Gastroesophageal sphincter (tissue), 4 donors: Measurements from ENCODE around the gene HPCAL1. TPM values are rescaled to one million over a fixed set of nuclear protein-coding genes. Genes with fewer than 3 reads are reported as not detected.

Experiments
- ATAC-seq: fragments of 150-250 bp; one replicate; pipeline ENCODE4 v1.9.1; 2016; ENCODE audit warnings: mild to moderate bottlenecking, moderate library complexity
- H3K27ac ChIP-seq, 4 donors: fragments of 200-600 bp; sonication (generic) in 3 of 4; 1 replicate in 3 of 4; 2 replicates in 1 of 4; pipeline ENCODE4 v1.5.1; 2016 to 2019
- H3K27me3 ChIP-seq: fragments of 200-600 bp; sonication (generic); one replicate; pipeline ENCODE4 v1.5.1; 2019
- H3K36me3 ChIP-seq, 2 donors: fragments of 200-600 bp; sonication (generic); one replicate each; pipeline ENCODE4 v1.5.1; 2019; ENCODE audit warnings: control low read depth in 1 of 2
- H3K4me1 ChIP-seq, 3 donors: fragments of 200-600 bp; sonication (generic); 1 replicate in 2 of 3; 2 replicates in 1 of 3; pipeline ENCODE4 v1.5.1; 2016 to 2019; ENCODE audit warnings: control low read depth in 2 of 3
- H3K4me3 ChIP-seq, 2 donors: fragments of 200-600 bp; sonication (generic); one replicate each; pipeline ENCODE4 v1.5.1; 2019; ENCODE audit warnings: mild to moderate bottlenecking in 1 of 2, moderate library complexity in 1 of 2
- H3K9me3 ChIP-seq, 3 donors: fragments of 200-600 bp; sonication (generic); one replicate each; pipeline ENCODE4 v1.5.1; 2017 to 2019; ENCODE audit warnings: control low read depth in 2 of 3
- CTCF ChIP-seq, 4 experiments: fragments of 200-600 bp in 2 of 4; fragments of 450-650 bp in 2 of 4; sonication (generic) in 1 of 4; IDR thresholded peaks; one replicate each; pipeline ENCODE4 v1.5.1; 2017 to 2019; ENCODE audit warnings: antibody characterized with exemption in 4 of 4, mild to moderate bottlenecking in 2 of 4, moderate library complexity in 2 of 4
- EP300 ChIP-seq: sonication (generic); formaldehyde crosslinking; IDR thresholded peaks from one replicate; pipeline ENCODE4 v1.6.1; 2017; ENCODE audit warnings: antibody characterized with exemption, mild to moderate bottlenecking
- POLR2A ChIP-seq, 2 donors: fragments of 450-650 bp; IDR thresholded peaks; one replicate each; pipeline ENCODE4 v1.6.1; 2017; ENCODE audit warnings: antibody characterized with exemption in 2 of 2, mild to moderate bottlenecking in 2 of 2, moderate library complexity in 1 of 2
- POLR2AphosphoS5 ChIP-seq: sonication (generic); formaldehyde crosslinking; IDR thresholded peaks from one replicate; pipeline ENCODE4 v1.6.1; 2017; ENCODE audit warnings: antibody characterized with exemption
- WGBS, 2 donors: methylation state at CpG; one replicate each; pipeline ENCODE4 v1.1.5; 2018; ENCODE audit warnings: low coverage in 1 of 2; 5-methylcytosine and 5-hydroxymethylcytosine counted together
- total RNA-seq, 4 donors: library from RNA; depleted of rRNA; stranded (reverse); fragments of >200 nt; gene quantifications; one replicate each; pipeline ENCODE4 v1.1.0, GENCODE V29; 2016

Gene HPCAL1
- total RNA-seq, 4 donors from 2014 or later: 17.0 to 42.1 (median 29.8) TPM

GRCh38 chr2:10316860-10317259, 14.2 kb downstream of the HPCAL1 start:
- Histone ChIP-seq H3K4me3 (no peak overlapping the region), H3K4me1 (no peaks in the 10 kb centered on the region), H3K27ac (no peak overlapping the region), H3K36me3 (no peaks in the 10 kb centered on the region), H3K9me3 (no peaks in the 10 kb centered on the region), H3K27me3 (no peaks in the 10 kb centered on the region)
- TF ChIP-seq EP300: no peak
- TF ChIP-seq POLR2AphosphoS5: no peak
- no peak for TF ChIP-seq POLR2A (IDR thresholded peaks at IDR 0.05)
- no peak for TF ChIP-seq CTCF (IDR thresholded peaks at IDR 0.05)
- WGBS, 2 donors: 75 to 86% methylated on average over 7 of the region's 7 CpGs
- no peak for ATAC-seq

GRCh38 chr2:10317646-10318045, 14.9 kb downstream of the HPCAL1 start:
- Histone ChIP-seq H3K4me1 (no peaks in the 10 kb centered on the region), H3K27ac (no peak overlapping the region), H3K4me3 (no peak overlapping the region), H3K9me3 (no peaks in the 10 kb centered on the region), H3K27me3 (no peaks in the 10 kb centered on the region), H3K36me3 (no peaks in the 10 kb centered on the region)
- 58% methylated on average over 2 of the region's 5 CpGs; no CpG with 5 or more reads in 1 of the 2 donors for WGBS, 2 donors
- TF ChIP-seq EP300: no peak
- no peak for ATAC-seq

- Histone ChIP-seq H3K36me3 (no peaks in the 10 kb centered on the region), H3K27ac (no peak overlapping the region), H3K27me3 (no peaks in the 10 kb centered on the region), H3K9me3 (no peaks in the 10 kb centered on the region), H3K4me1 (no peaks in the 10 kb centered on the region), H3K4me3 (no peak overlapping the region)
- no peak for ATAC-seq
- WGBS, 2 donors: 60 to 100% methylated on average over 1 to 3 of the region's 13 CpGs
- no peak for TF ChIP-seq POLR2A (IDR thresholded peaks at IDR 0.05)
- no peak for TF ChIP-seq POLR2AphosphoS5
- no peak for TF ChIP-seq EP300
- TF ChIP-seq CTCF (IDR thresholded peaks at IDR 0.05): no peak
These were observed 15.6 kb downstream of the HPCAL1 start for GRCh38 chr2:10318345-10318744.

GRCh38 chr2:10319892-10320574, 17.3 kb downstream of the HPCAL1 start:
- ATAC-seq: no peak
- no peaks in the 10 kb centered on the region for H3K9me3 ChIP-seq
- no peaks in the 10 kb centered on the region for H3K27me3 ChIP-seq
- no peaks in the 10 kb centered on the region for H3K36me3 ChIP-seq
- TF ChIP-seq POLR2AphosphoS5 (no peak), POLR2A (IDR thresholded peaks at IDR 0.05) (no peak), CTCF (IDR thresholded peaks at IDR 0.05) (no peak), EP300 (no peak)
- H3K4me3 ChIP-seq: no peak overlapping the region
- WGBS, 2 donors: 71 to 73% methylated on average over 3 to 6 of the region's 10 CpGs
- peaks cover 0 to under 1% (median 0%) of the 10 kb centered on the region in 3 donors for H3K4me1 ChIP-seq
- no peak overlapping the region for H3K27ac ChIP-seq

- WGBS, 2 donors: no CpG with 5 or more reads among the region's 4 CpGs
- Histone ChIP-seq H3K4me1 (peaks cover 0 to 6% (median 0%) of the 10 kb centered on the region in 3 donors), H3K27me3 (no peaks in the 10 kb centered on the region), H3K36me3 (no peaks in the 10 kb centered on the region), H3K27ac (no peak overlapping the region), H3K9me3 (no peaks in the 10 kb centered on the region), H3K4me3 (no peak overlapping the region)
- no peak for ATAC-seq
- no peak for TF ChIP-seq EP300
- TF ChIP-seq POLR2AphosphoS5: no peak
- TF ChIP-seq POLR2A (IDR thresholded peaks at IDR 0.05): no peak
- TF ChIP-seq CTCF (IDR thresholded peaks at IDR 0.05): no peak
These were observed 17.8 kb downstream of the HPCAL1 start for GRCh38 chr2:10320575-10320931.
